HG03097 (cell line): ENCODE results near the gene VAMP5.
"Not testable (repeated sequence)": the region's sequence is repeated elsewhere in the genome, so short reads cannot be mapped to it uniquely, and the experiment has no call there.

Experiments used
- ATAC-seq: cut with Tn5 transposase; IDR thresholded peaks from one replicate; pipeline ENCODE4 v1.9.1; 2021; ENCODE audit not compliant: unreplicated experiment, low FRiP score

VAMP5 gene

GRCh38 chr2:85549826-85550225 is 34.4 kb upstream of the VAMP5 start:
- no peak for ATAC-seq

GRCh38 chr2:85550486-85550885 is 33.7 kb upstream of the VAMP5 start:
- no peak for ATAC-seq

GRCh38 chr2:85551698-85552678 is 32.2 kb upstream of the VAMP5 start:
- no peak for ATAC-seq

- no peak for ATAC-seq
These were observed 31.0 kb upstream of the VAMP5 start for GRCh38 chr2:85553184-85553583.

GRCh38 chr2:85554980-85555612 is 29.1 kb upstream of the VAMP5 start:
- no peak for ATAC-seq

- ATAC-seq, result no peak
These were observed 27.1 kb upstream of the VAMP5 start for GRCh38 chr2:85557130-85557529.

GRCh38 chr2:85558160-85558559 is 26.1 kb upstream of the VAMP5 start:
- ATAC-seq, result no peak

GRCh38 chr2:85560403-85560726 is 23.9 kb upstream of the VAMP5 start:
- ATAC-seq, result not testable (repeated sequence)

- no peak for ATAC-seq
These were observed 23.4 kb upstream of the VAMP5 start for GRCh38 chr2:85560812-85561279.

GRCh38 chr2:85561280-85562212 is 22.7 kb upstream of the VAMP5 start, which contains the start of gene GGCX:
Gene GGCX (minus strand): TSS chr2:85561493. CDS start chr2:85561428, 65 bp downstream.
- peak; percentile 88 for ATAC-seq

- ATAC-seq, result no peak
These were observed 20.1 kb upstream of the VAMP5 start for GRCh38 chr2:85564144-85564563.

- no peak for ATAC-seq
These were observed 18.0 kb upstream of the VAMP5 start for GRCh38 chr2:85566265-85566664.

GRCh38 chr2:85575739-85576138 is 8.5 kb upstream of the VAMP5 start:
- no peak for ATAC-seq

- ATAC-seq, result no peak
These were observed 7.2 kb upstream of the VAMP5 start for GRCh38 chr2:85577063-85577385.

- ATAC-seq, result no peak
These were observed 6.6 kb upstream of the VAMP5 start, which contains the start of gene VAMP8 for GRCh38 chr2:85577386-85578242. Gene VAMP8 (plus strand): TSS chr2:85577586. CDS start chr2:85577647, 61 bp downstream.

GRCh38 chr2:85578243-85579180 is 5.7 kb upstream of the VAMP5 start:
- no peak for ATAC-seq

GRCh38 chr2:85579266-85579935 is 4.8 kb upstream of the VAMP5 start:
- no peak for ATAC-seq

GRCh38 chr2:85580206-85580605 is 4.0 kb upstream of the VAMP5 start:
- no peak for ATAC-seq
